Activated naive CD4-positive, alpha-beta T cell (primary cell): ENCODE measurements around the gene SLCO1A2.
"Not testable (repeated sequence)": the region's sequence is repeated elsewhere in the genome, so short reads cannot be mapped to it uniquely, and the experiment has no call there.

Source experiments
- DNase-seq, 4 experiments: peaks; one replicate each; lab custom pipeline; 2025; lab: John Stamatoyannopoulos, UW

Gene SLCO1A2, protein sequence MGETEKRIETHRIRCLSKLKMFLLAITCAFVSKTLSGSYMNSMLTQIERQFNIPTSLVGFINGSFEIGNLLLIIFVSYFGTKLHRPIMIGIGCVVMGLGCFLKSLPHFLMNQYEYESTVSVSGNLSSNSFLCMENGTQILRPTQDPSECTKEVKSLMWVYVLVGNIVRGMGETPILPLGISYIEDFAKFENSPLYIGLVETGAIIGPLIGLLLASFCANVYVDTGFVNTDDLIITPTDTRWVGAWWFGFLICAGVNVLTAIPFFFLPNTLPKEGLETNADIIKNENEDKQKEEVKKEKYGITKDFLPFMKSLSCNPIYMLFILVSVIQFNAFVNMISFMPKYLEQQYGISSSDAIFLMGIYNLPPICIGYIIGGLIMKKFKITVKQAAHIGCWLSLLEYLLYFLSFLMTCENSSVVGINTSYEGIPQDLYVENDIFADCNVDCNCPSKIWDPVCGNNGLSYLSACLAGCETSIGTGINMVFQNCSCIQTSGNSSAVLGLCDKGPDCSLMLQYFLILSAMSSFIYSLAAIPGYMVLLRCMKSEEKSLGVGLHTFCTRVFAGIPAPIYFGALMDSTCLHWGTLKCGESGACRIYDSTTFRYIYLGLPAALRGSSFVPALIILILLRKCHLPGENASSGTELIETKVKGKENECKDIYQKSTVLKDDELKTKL

DNA sequence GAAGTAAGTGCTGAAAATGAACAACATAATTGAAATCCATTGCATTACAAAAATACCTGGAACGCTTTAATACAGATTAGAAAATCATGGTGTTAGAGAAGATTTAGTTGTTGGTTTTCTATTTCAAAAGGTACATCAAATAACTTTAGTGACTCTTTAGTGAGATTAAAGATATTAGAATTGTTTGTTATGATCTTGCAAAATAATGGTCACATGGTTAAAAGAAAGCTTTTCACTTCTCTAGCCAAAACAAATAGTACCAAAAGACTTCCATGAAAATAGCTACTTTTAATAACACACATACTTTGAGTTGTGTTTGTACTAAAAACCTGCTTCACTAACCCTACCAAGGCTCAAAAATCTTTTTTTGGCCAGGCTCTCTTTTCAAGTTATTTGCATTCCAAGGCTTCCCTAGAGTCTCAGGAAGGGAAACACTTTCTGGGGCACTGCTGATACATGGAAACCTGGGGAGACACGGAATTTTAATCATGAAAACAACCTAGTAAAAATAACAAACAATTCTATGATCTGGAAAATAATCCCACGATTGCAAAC is at the start of gene SLCO1A2:
Gene SLCO1A2 (minus strand): TSS at position 147 of the 555 bp plus-strand sequence. CDS start 270 bp downstream, outside the sequence.
- no peak for DNase-seq

DNA sequence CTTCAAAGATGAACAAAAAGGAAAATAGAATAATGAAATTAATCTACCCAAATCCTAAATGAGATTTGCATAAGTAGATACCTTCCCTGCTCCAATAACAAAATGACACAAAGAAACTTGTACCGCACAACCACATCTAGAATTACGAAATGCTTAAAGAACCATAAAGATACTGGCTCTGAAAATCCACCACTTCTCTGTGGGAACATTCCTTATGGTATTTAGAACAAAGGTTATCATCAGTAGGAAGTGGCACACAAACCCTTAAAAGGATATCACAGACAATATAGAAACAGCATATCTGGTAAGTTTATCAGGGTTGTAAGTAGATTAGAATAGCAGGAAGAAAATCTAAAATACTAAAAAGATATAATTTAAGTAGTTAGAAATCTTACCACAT is 49.5 kb upstream of the SLCO1A2 start:
- DNase-seq, result no peak

DNA sequence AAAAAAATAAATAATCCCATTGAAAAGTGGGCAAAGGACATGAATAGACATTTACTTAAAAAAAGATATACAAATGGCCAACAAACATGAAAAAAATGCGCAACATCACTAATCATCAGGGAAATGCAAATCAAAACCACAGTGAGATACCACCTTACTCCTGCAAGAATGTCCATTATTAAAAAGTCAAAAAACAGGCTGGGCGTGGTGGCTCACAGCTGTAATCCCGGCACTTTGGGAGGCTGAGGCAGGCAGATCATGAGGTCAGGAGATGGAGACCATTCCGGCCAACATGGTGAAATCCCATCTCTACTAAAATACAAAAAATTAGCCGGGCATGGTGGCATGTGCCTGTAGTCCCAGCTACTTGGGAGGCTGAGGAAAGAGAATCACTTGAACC is 46.6 kb upstream of the SLCO1A2 start:
- not testable (repeated sequence) for DNase-seq

DNA sequence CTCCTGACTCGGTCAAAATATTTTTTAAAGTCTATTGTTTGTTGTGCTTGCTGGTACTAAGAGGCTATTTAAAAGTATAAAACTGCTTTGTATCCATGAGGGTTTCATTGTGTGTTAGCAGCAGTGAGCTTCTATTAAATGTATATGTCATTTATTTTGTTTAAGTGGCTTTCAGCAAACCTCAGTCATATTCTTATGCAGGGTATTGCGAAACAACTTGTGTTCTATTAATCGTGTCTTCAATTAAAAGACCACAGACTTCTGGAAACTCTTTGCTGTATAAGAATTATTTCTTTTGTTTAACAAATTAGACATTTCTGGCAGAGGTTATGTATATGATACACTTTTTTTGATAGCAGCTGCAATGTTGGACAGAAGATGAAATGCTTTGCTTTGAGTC is 44.5 kb upstream of the SLCO1A2 start:
- no peak for DNase-seq

DNA sequence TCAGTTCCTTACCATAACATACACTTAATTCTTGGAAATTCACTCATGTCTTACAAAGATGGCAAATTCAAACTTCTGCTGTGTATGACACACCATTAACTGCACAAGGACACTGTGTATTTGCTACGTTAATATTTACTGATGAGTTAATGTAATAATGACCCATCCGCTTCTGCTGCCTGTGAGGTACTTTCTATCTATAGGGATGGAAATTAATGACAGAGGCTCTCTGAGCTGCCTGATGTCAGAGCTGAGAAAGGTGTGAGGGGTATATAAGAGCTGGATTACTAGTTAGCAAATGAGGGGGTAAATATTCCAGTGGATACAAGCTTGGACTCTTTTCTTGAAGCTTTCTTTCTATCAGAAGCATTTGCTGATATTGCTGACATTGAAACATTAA is 37.9 kb upstream of the SLCO1A2 start, which contains the start of gene IAPP:
Gene IAPP (plus strand): TSS at position 301 of the 400 bp plus-strand sequence. CDS start 450 bp downstream, outside the sequence.
- DNase-seq, result no peak

DNA sequence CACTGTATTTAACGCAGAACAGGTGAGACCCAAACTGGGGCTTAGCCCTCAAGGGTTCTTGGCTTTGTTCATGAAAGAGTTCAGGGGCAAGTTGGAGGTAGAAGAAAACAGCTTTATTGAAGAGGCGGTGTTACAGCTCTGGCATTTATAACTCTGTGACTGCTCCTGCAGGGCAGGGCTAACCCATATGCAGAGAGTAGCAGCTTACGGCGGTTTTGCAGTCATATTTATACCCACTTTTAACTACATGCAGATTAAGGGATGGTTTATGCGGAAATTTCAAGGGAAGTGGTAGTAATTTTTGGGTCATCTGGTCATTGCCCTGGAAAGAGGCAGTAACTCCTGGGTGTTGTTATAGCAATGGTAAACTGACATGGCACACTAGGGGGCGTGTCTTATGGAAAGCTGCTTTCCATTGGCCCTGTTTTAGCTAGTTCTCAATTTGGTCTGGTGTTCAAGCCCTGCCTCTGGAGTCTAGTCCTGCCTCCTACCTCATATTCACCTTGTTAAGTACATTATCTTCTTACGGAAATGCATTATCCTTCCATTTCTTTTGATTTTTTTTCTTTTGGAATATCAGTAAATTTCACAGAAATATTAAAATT is 36.2 kb upstream of the SLCO1A2 start:
- no peak for DNase-seq

DNA sequence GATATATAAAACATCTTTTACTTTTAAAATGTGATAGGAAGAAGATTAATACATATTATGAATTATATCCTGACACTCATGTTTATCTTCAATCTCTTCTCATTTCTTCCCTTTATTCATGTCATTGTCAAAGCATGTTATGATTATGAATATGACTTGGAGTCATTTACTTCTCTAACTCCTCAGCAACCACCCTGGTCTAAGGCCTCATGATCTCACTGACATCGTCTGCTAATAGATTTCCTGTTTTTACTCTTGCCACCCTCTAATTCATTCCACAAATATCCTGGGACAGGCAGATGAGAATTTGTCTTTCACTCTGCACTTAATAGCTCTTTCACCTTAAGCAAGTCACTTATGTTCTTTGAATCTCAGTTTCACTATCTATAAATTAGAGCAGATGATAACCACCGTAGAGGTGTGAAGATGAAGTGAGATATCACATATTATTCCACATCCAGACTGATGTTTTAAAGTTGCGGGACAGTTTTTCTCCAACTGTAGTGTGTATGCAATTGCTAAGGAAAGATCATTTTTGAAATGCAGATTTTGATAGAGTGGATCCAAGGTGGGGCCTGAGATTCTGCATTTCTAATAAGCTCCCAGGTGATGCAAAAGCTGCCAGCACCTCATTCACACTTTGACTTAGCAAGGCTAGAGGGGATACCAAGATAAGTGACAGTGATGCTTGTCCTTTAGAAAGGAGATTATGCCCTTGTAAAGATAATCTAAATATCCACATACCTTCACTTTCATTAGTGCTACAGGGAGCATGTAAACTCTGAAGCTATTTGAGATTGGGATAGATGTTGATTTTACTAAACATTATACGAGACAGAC is 34.6 kb upstream of the SLCO1A2 start:
- DNase-seq, result no peak

DNA sequence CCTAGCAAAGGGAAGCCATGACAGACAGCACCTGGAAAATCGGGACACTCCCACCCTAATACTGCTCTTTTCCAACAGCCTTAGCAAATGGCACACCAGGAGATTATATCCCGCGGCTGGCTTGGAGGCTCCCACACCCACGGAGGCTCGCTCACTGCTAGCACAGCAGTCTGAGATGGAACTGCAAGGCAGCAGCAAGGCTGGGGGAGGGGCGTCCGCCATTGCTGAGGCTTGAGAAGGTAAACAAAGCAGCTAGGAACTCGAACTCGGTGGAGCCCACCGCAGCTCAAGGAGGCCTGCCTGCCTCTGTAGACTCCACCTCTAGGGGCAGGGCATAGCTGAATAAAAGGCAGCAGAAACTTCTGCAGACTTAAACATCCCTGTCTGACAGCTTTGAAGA is 25.9 kb upstream of the SLCO1A2 start:
- not testable (repeated sequence) for DNase-seq

DNA sequence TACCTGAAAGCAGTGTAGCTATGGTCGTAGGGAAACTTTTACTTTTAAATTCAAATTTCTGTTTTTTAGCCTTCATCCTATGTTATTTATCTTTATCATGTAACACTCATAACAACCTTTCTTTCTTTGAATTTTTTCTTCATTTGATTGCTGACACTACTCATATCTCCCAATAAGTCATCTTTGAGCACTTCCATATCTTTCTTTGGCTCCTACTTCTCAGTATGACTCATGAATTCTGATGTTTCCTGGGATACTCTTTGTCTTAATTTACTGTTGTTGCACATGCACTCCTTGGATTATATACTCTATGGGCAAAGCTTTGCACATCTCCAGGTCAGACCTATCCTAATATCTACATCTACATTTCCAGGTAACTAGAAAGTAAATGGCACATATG is 19.9 kb upstream of the SLCO1A2 start:
- no peak for DNase-seq

DNA sequence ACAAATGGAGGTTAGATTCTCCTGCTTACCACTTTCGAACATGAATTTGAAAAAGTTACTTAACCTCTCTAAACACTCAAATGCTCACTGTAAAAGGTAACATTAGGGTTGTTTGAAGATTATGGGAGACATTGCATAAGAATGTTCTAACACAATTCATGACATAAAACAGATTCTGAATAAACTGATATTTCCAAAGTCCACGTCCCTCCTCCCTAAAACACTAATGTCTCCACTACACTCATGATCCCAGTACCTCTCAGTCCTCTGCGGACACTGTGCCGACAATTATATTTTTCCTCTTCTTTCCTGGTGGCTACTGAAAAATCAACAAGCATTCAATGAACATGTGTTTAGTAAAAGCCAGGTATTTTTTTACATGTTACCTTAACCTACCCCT is 19.2 kb upstream of the SLCO1A2 start:
- DNase-seq, result no peak

DNA sequence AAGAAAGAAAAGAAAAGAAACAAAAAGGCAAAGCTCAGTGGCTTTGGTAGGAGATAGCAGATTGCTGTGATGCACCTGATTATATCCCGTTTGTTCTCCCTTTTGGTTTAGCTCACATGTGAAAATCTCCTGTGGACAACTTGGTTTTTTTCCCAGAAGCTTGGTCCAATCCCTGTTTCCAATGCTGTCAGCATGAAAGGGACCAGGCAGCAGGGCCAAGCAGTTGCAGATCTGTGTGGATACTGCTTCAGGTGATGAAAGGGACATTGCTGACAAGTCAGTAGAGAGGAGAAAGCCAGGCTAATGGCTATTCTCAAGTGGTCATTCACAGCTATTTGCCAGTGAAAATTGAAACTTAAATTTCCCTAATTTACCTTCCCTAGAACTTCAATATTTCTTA is 18.8 kb upstream of the SLCO1A2 start:
- DNase-seq, result no peak

DNA sequence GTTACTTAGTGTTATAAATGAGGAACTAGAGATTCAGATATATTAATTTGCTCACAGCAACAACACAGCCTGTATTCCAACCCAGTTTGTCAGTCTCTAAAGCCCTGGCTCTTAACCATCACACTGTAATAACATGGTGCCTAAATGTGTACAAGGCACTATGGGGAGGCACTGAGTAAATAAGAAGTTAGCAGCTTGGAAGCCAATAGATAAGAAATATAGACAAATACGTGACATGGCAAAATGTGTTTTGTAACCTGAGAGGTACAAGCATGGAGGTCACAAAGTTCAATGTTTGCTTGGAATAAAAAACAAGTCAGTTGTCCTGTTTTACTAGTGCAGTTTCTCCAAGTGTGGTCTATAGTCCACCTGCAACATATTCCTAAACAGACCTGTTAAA is 16.3 kb upstream of the SLCO1A2 start:
- DNase-seq, result no peak

DNA sequence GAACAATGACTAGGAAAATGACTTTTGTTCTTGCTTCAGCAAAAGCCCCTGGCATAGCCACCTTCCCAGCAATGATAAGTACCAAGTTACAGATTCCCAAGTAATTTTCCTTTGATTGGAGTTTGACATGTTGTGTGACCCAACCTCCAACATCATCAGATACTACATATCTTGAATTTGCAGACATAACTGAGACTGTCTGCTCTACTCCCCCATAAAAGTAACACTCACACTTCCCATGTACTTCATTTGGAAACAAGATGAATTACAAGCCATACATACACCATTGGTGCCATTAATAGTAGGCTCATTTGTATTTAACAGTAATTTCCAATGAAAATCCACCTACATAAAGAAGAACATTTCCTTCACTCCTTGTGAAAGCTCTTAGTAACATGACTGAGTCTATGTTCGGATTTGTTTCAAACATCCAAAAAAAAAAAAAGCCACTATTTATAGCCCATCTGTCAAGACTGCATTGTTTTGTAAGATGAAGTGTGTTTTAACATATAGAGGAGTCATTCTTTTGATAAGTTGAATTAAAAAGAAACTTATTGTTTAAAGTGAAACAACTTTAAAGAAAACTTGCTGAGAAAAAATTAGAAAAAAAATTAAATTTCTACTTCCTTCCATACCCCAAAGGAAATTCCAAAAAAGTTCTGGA is 12.0 kb upstream of the SLCO1A2 start:
- no peak for DNase-seq

DNA sequence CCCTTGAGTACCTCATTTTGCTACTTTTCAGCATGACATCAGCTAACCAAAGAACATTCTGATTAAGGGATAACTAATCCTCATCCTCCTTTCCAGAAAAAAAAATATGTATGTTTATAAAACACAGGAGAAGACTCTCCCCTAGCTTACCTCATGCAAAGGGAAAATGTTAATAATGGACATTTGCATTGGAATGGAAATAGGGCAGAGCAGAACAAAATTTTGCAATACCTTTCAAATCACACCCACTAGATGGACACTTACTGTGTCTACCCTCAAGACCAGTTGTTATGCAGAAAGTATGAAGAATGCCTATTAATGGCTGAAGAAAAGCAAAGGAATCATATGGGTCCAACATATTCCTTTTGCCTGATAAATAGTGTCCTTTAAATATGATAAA is 8.9 kb upstream of the SLCO1A2 start:
- no peak for DNase-seq

DNA sequence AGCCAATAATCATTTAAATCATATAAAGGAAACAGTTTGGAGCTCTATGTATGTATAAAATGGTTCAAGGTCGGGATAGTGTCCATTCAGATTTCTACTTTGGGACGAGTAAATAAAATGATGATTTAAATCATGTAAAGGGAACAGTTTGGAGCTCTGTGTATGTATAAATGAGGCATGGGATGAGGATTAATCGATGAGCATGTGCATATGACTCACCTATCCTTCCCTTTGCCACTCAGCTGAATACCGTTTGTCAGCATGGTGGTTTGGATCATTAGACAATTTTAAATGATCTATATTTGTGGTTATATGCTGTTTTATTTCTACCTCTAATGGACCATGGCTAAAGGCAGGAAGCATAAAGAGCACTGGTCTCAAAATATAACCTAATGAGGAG is 7.1 kb upstream of the SLCO1A2 start:
- DNase-seq, result no peak

DNA sequence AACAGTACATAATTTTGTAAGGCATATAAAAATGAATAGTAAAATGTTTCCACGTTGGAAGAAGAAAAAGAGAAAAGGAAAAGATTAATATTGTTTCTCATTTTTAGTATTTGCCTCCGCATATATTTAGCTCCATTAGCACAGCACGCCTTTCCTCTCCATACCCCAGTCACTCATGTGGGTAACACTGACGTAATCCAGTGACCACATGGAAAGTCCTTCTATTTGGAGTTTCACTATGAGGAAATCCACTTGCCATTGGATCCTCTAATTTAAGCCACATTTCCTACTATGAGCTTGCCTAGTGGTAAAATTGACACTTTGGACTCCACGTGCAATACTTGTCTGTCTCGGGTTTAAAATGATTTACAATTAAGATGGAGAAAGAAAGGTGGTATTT is 5.7 kb upstream of the SLCO1A2 start:
- DNase-seq, result no peak

DNA sequence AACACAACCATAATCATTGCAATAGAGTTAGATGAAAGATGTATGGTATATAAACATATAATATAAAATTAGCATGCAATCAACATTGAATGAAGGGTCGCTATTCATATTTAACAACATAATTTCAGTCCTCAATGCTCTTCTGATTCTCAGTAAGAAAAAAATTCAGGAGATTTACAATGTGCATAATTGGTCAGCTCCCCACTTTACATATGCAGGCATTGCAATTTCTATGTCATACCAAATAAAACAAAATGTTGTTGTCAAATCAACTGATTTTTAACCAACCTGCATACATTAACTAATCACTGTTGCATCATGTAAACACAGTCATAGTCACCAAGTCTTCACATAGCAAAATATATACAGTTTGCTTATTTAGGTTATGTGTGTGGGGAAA is 5.2 kb upstream of the SLCO1A2 start:
- DNase-seq, result no peak

DNA sequence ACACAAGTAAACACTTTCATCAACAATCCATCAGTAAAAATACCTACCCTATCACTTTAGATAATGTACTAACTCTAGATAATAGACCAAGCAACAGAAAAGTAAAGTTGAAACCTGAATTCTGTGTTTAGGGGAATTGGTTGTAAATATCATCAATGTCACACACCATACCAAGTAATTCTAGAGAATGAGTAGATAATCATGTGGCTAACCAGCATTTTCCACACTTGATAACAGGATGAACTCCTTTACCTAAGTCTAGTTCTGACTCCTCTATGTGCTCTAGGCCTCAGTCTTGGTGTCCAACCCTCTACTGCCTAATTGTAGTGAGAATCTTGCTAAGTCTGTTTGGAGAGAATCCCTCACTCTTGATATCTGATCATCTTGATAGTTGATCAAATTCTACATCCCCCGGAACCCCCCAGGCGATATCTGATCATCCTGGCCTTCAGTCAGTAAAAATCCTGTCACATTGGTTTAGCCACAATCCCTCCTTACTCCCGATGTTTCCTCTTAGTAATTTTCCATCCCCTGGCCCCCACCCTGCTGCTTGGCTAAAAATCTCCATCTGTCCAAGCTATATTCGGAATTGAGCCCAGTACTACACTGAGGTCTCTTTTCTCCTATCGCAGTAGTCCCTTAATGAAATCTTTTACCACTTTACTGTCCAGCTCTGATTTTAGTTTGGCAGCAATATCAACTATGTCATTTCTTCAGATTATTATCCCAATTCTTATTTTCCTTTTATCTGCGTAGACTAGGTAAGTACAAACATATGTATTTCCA is 3.4 kb upstream of the SLCO1A2 start:
- DNase-seq, result no peak

DNA sequence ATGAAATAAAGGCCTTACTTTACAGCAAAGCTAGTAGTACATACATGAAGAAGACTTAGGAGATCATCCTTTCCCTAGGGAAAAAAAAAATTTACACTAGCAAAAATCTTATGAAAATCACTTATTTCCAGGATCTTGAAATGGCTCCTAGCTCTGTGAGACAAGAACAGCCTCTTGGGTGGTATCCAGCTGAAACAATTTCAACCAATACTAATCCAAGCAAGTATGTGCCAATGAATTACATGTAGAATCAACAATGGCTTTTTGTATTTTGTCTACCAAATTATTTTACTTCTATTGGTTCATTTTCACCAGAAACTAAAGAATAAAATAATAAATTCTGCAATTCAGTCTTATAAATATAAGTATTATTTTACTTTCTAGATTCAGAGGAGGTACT is 2.7 kb upstream of the SLCO1A2 start:
- DNase-seq, result no peak

DNA sequence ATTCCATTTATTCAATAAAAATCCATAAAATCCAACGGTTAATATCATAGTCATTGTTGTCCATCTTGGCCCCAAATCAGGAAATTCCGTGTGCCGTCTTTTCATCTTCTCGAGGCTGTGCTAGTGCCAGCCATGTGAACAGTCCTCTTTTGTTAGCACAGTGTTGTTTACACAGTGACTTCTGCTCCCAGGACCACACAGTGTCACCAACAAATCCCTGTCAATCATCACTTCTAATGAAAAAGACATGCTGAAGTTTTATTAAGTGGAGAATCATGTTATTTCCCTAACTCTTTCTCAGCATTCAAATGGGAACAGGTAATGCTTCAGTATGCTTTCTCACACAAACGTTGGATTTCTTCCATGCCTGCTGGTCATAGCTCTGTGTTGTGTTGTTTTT is 1.9 kb upstream of the SLCO1A2 start:
- no peak for DNase-seq
